Measurements from ENCODE around the gene C2orf49. TPM values are rescaled to one million over a fixed set of nuclear protein-coding genes. Genes with fewer than 3 reads are reported as not detected.
A peak's percentile ranks its signal among the peaks of the same experiment; 100 is the strongest.

Gene C2orf49
- 19.5 TPM for polyA plus RNA-seq (2013, experiment 1 of 2)
- polyA plus RNA-seq (2013, experiment 2 of 2), result 24.8 TPM

DNA sequence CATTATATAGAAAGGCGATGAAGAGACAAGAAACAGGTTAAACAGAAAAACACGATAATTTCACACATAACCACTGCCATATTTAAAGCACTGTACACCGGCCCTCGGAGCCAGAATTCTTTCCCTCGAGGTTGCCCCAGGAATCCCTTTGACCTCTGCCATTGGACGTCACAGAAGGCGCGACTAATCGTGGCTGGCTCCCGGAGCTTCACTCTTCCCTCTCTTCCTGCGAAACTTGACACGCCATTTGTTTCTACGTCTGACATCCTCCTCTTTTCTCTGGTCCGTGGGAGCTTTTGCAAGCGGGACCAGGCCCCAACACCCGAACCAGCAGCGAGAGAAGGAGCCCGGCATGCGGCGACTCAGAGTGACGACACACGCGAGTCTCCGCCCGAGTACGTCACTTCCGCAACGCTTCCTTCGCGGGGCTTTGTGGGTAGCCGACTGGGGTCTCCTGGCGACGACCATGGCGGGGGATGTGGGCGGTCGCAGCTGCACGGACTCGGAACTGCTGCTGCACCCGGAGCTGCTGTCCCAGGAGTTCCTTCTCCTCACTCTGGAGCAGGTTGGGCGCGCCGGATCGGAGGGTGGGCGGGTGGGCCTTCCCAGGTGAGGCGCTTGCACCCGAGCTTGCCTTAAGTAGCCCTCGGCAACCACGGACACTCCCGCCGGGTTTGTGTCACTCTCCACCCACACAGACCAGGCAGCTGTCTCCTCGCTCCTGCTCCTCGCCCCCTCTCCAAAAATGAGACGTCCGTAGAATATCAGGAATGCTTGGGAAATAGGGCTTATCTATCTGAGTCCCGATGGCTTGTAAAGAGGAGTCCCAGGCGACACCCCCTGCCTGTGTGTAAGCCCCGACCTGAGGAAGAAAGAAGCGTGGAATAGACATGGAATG, at the start of gene C2orf49:
Gene C2orf49 (plus strand): TSS at position 419 of the 898 bp plus-strand sequence. CDS start 48 bp downstream, at position 467.
- H3K4me3 ChIP-seq (ENCODE audit: extremely low read depth, insufficient read depth, low read length, poor library complexity, severe bottlenecking), result peak within 1 kb of the TSS; percentile 97
- peaks cover 39% of the 10 kb centered on the region for H3K36me3 ChIP-seq (ENCODE audit: control insufficient read depth, insufficient read depth, low read length)
- H3K27ac ChIP-seq (ENCODE audit: low read depth, low read length, severe bottlenecking), result peak within 1 kb of the TSS; percentile 100
- WGBS, 2 experiments (ENCODE audit: insufficient coverage in 2 of 2), result 1 to 2% methylated on average over 18 to 42 of the region's 58 CpGs
- peaks cover 15% of the 10 kb centered on the region for H3K4me1 ChIP-seq (ENCODE audit: control insufficient read depth, insufficient read depth, low read length, poor library complexity, severe bottlenecking)
- H3K9me3 ChIP-seq (ENCODE audit: control insufficient read depth, low read length), result no peaks in the 10 kb centered on the region

DNA sequence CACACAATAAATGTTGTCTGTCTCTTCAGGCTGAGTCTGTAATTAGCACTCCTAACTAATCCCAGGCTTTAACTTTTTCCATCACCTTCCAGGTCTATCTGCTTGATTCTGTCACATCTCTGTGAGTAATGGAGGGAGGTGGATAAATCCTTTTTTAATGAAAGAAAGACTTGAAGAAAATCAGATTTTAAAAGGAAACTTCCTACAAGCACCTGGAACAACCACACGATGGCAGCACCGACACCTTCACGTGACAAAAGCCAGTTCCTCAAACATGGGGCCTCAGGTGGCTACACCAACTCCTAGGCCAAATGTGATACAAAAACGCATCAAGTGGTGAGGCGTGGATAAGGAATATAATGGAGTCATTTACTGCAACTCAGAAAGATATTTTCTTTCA, 49.6 kb upstream of the C2orf49 start:
- peaks cover 58% of the 10 kb centered on the region for H3K36me3 ChIP-seq (ENCODE audit: control insufficient read depth, insufficient read depth, low read length)
- 50% methylated on average over 1 of the region's 5 CpGs; no CpG with 5 or more reads in 1 of the 2 experiments for WGBS, 2 experiments (ENCODE audit: insufficient coverage in 2 of 2)

DNA sequence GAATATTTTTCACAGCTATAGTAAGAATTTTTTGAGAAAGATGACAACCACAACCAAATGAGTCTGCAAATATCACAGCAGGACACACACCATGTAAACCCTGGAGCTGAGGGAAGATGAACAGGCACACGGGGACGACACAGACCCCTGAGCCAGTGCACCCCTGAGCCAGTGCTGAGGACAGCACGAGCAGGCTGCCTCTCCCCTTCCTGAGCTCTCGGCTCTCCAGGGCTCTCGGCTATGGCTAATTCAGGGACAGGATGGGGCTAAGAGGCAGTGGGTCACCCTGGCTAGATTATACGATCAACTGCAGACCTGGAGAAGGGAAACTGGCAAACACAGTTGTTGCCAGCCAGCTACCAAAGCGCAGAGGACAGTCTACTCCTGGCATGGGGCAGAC, 49.2 kb upstream of the C2orf49 start:
- H3K36me3 ChIP-seq (ENCODE audit: control insufficient read depth, insufficient read depth, low read length), result peaks cover 57% of the 10 kb centered on the region
- WGBS, 2 experiments (ENCODE audit: insufficient coverage in 2 of 2), result 88 to 90% methylated on average over 5 to 6 of the region's 7 CpGs

More for the DNA sequence above, 49.6 kb upstream of the C2orf49 start:
- H3K4me3 ChIP-seq (ENCODE audit: extremely low read depth, insufficient read depth, low read length, poor library complexity, severe bottlenecking), result no peak overlapping the region
- H3K4me1 ChIP-seq (ENCODE audit: control insufficient read depth, insufficient read depth, low read length, poor library complexity, severe bottlenecking), result no peaks in the 10 kb centered on the region
- no peak overlapping the region for H3K27ac ChIP-seq (ENCODE audit: low read depth, low read length, severe bottlenecking)
- no peaks in the 10 kb centered on the region for H3K9me3 ChIP-seq (ENCODE audit: control insufficient read depth, low read length)

DNA sequence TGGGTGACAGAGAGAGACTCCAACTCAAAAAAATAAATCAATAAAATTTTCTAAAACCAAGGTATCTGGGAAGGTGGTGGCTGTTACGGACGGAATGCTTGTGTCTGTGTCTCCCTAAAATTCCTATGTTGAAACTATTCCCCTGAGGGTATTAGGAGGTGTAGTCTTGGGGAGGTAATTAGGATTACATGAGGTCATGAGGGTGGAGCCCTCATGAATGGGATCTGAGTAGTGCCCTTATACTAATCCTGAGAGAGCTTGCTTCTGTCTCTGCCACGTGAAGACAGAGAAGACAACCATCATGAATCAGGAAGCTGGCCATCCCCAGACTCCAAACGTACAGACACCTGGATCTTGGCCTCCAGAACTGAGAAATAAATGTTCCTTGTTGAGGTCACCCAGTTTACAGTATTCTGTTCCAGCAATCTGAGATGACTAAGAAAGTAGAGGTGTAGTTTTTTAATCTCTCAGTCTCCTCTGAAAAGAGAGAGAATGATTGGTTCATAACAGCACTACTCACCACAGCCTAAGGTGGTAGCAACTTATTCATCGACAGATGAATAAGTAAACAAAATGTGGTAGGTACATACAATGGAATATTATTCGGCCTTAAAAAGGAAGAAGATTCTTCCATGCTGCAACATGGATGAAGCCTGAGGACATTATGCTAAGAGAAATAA, 46.2 kb upstream of the C2orf49 start:
- no peak overlapping the region for H3K4me3 ChIP-seq (ENCODE audit: extremely low read depth, insufficient read depth, low read length, poor library complexity, severe bottlenecking)
- peaks cover 37% of the 10 kb centered on the region for H3K36me3 ChIP-seq (ENCODE audit: control insufficient read depth, insufficient read depth, low read length)
- H3K27ac ChIP-seq (ENCODE audit: low read depth, low read length, severe bottlenecking), result no peak overlapping the region
- no peaks in the 10 kb centered on the region for H3K4me1 ChIP-seq (ENCODE audit: control insufficient read depth, insufficient read depth, low read length, poor library complexity, severe bottlenecking)
- H3K9me3 ChIP-seq (ENCODE audit: control insufficient read depth, low read length), result no peaks in the 10 kb centered on the region
- WGBS, 2 experiments (ENCODE audit: insufficient coverage in 2 of 2), result 83 to 90% methylated on average over 4 of the region's 6 CpGs

More for the DNA sequence above, 49.2 kb upstream of the C2orf49 start:
- Histone ChIP-seq H3K9me3 (ENCODE audit: control insufficient read depth, low read length) (no peaks in the 10 kb centered on the region), H3K4me3 (ENCODE audit: extremely low read depth, insufficient read depth, low read length, poor library complexity, severe bottlenecking) (no peak overlapping the region), H3K4me1 (ENCODE audit: control insufficient read depth, insufficient read depth, low read length, poor library complexity, severe bottlenecking) (no peaks in the 10 kb centered on the region), H3K27ac (ENCODE audit: low read depth, low read length, severe bottlenecking) (no peak overlapping the region)

DNA sequence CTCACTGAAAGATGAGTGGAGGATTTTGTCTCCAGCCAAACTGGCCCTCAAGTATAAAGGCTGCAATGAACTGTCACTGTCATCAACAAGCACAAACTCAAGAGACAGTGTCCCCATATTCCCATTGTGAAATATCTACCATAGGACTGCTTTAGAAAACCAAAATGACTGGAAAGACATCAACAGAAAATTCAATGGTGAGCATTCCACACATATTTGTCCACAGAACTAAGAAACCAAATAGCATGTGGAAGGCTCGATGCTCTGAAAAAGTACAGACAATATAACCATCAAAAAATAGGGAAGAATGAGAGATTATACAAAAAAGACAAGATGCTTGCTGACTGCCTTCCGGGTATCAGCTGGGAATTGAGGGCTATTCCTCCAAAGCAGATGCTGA, 45.4 kb upstream of the C2orf49 start:
- H3K4me1 ChIP-seq (ENCODE audit: control insufficient read depth, insufficient read depth, low read length, poor library complexity, severe bottlenecking), result no peaks in the 10 kb centered on the region
- no peaks in the 10 kb centered on the region for H3K9me3 ChIP-seq (ENCODE audit: control insufficient read depth, low read length)
- H3K4me3 ChIP-seq (ENCODE audit: extremely low read depth, insufficient read depth, low read length, poor library complexity, severe bottlenecking), result no peak overlapping the region
- no peak overlapping the region for H3K27ac ChIP-seq (ENCODE audit: low read depth, low read length, severe bottlenecking)
- H3K36me3 ChIP-seq (ENCODE audit: control insufficient read depth, insufficient read depth, low read length), result peaks cover 38% of the 10 kb centered on the region
- 100% methylated on average over 1 of the region's 2 CpGs for WGBS, 2 experiments (ENCODE audit: insufficient coverage in 2 of 2)

DNA sequence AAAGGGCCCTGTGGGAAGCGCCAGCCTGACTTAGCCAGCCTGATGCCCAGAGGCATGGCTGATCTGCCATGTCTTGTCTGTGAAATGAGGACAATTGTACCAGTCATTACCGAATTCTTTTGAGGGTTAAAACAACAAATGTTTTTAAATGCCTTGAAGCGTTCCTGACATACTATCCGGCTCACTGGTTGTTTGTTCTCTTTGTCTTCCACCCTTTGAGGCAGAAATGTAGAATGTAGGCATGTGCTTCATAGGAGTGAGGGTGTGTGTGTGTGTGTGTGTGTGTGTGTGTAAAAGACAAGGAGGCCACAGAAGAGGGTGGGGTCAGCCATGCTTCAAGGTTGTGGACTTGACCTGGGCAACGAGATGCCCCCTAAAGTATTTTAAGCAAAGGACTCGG, 43.3 kb upstream of the C2orf49 start:
- WGBS, 2 experiments (ENCODE audit: insufficient coverage in 2 of 2), result 89 to 90% methylated on average over 4 to 6 of the region's 6 CpGs

DNA sequence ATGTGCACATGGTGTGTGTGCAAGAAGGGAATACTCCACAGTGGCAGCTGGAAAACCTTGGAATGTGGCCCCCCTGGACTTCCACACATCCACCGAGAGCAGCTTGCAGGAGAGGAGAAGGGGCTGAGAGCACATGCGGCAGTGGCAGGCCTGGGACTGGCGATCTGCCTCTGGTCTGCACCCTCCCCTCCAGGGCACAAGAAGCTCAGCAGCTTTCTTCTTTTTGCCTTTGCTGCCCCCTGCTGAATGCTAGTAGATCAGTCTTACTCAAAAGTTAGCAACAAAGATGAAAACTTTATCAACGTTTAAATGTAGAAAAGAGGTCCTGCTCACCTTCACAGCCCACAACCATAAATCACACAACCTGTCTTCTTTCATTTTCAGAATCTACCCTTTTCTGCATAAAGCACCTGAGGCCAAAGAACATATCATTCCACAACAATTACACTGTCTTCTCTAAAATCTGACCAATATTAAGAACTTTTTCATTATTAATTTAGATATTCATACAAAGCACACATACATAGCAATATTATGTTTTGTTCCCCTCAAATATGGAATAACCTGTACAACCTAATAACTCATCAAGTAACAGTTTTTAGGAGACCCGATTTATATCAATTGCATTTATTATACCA, 42.4 kb upstream of the C2orf49 start:
- Histone ChIP-seq H3K36me3 (ENCODE audit: control insufficient read depth, insufficient read depth, low read length) (peaks cover 32% of the 10 kb centered on the region), H3K27ac (ENCODE audit: low read depth, low read length, severe bottlenecking) (no peak overlapping the region)

More for the DNA sequence above, 43.3 kb upstream of the C2orf49 start:
- Histone ChIP-seq H3K9me3 (ENCODE audit: control insufficient read depth, low read length) (no peaks in the 10 kb centered on the region), H3K36me3 (ENCODE audit: control insufficient read depth, insufficient read depth, low read length) (peaks cover 38% of the 10 kb centered on the region), H3K4me3 (ENCODE audit: extremely low read depth, insufficient read depth, low read length, poor library complexity, severe bottlenecking) (no peak overlapping the region), H3K4me1 (ENCODE audit: control insufficient read depth, insufficient read depth, low read length, poor library complexity, severe bottlenecking) (no peaks in the 10 kb centered on the region), H3K27ac (ENCODE audit: low read depth, low read length, severe bottlenecking) (no peak overlapping the region)

DNA sequence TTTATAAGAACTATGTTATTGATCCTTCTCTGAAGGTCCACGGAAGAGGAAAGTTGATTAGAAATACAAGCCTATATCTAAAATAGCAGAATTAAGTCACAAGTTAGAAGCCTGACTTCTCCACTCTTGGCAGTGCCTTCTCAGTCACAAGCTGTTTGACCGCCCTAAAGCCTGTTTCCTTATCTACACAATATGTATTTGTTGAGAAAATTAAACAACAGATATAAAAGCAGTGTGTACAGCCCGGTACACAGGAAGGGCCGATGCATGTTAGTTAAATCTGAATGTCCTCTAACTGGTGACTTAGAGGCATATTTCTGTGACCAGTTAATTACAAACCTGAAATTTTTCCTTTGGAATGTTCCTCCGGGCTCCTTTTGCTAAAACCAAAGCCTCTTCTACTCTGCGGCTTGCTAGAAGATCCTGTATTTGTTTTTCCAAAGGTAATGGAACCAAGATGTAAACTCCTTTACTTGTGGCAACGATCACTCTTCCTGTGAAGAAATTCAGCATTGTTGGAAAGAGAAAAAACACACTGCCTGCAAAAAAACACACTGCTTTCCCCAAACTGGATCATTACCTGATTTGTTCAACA, 41.2 kb upstream of the C2orf49 start:
- Histone ChIP-seq H3K4me1 (ENCODE audit: control insufficient read depth, insufficient read depth, low read length, poor library complexity, severe bottlenecking) (no peaks in the 10 kb centered on the region), H3K27ac (ENCODE audit: low read depth, low read length, severe bottlenecking) (no peak overlapping the region), H3K4me3 (ENCODE audit: extremely low read depth, insufficient read depth, low read length, poor library complexity, severe bottlenecking) (no peak overlapping the region), H3K9me3 (ENCODE audit: control insufficient read depth, low read length) (no peaks in the 10 kb centered on the region), H3K36me3 (ENCODE audit: control insufficient read depth, insufficient read depth, low read length) (peaks cover 29% of the 10 kb centered on the region)
- WGBS, 2 experiments (ENCODE audit: insufficient coverage in 2 of 2), result 93 to 96% methylated on average over 3 to 5 of the region's 7 CpGs

More for the DNA sequence above, 42.4 kb upstream of the C2orf49 start:
- WGBS, 2 experiments (ENCODE audit: insufficient coverage in 2 of 2), result 14 to 39% methylated on average over 2 to 3 of the region's 5 CpGs
- Histone ChIP-seq H3K9me3 (ENCODE audit: control insufficient read depth, low read length) (no peaks in the 10 kb centered on the region), H3K4me3 (ENCODE audit: extremely low read depth, insufficient read depth, low read length, poor library complexity, severe bottlenecking) (no peak overlapping the region), H3K4me1 (ENCODE audit: control insufficient read depth, insufficient read depth, low read length, poor library complexity, severe bottlenecking) (no peaks in the 10 kb centered on the region)

DNA sequence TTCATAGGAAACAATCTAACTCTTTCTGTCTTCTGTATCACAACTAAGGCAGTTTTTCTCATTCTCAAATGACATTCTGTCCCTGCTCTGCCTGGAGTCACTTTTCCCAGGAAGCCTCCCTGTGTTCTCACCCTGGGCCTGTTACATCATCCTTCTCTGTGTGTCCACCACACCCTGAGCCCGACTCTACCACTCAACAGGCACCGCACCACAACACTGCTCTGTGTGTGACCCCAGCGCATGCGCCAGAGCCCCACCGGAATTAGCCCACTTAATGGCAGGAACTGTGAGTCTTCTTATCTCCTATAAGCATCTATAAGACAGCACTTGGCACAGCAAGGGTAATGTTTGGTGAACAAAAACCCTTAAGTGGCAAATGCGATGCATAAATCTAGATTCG, 40.1 kb upstream of the C2orf49 start:
- Histone ChIP-seq H3K9me3 (ENCODE audit: control insufficient read depth, low read length) (no peaks in the 10 kb centered on the region), H3K4me3 (ENCODE audit: extremely low read depth, insufficient read depth, low read length, poor library complexity, severe bottlenecking) (no peak overlapping the region), H3K36me3 (ENCODE audit: control insufficient read depth, insufficient read depth, low read length) (peaks cover 23% of the 10 kb centered on the region), H3K27ac (ENCODE audit: low read depth, low read length, severe bottlenecking) (no peak overlapping the region), H3K4me1 (ENCODE audit: control insufficient read depth, insufficient read depth, low read length, poor library complexity, severe bottlenecking) (no peaks in the 10 kb centered on the region)
- WGBS, 2 experiments (ENCODE audit: insufficient coverage in 2 of 2), result 96% methylated on average over 7 of the region's 7 CpGs

DNA sequence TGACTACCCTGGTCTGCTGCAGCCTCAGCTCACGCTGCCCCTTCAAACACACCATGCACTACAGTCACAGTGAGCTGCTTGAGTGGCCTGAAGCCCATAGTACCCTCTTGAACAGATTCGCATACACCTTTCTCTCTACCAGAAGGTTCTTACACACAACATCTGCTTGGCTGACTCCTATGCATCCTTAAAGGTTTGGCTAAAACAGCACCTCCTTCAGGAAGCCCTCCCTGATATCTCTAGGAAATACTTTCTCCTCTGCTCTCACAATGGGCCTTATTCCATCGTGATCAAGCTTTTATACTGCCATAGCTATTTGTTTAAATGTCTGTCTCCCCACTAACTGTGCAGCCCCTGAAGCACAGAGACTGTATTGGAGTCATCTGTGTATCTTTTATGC, 39.3 kb upstream of the C2orf49 start:
- 100% methylated on average over 1 to 2 of the region's 3 CpGs for WGBS, 2 experiments (ENCODE audit: insufficient coverage in 2 of 2)
- Histone ChIP-seq H3K4me1 (ENCODE audit: control insufficient read depth, insufficient read depth, low read length, poor library complexity, severe bottlenecking) (no peaks in the 10 kb centered on the region), H3K27ac (ENCODE audit: low read depth, low read length, severe bottlenecking) (no peak overlapping the region), H3K36me3 (ENCODE audit: control insufficient read depth, insufficient read depth, low read length) (peaks cover 25% of the 10 kb centered on the region), H3K4me3 (ENCODE audit: extremely low read depth, insufficient read depth, low read length, poor library complexity, severe bottlenecking) (no peak overlapping the region), H3K9me3 (ENCODE audit: control insufficient read depth, low read length) (no peaks in the 10 kb centered on the region)
